Heart right ventricle (tissue), 16 donors: Measurements from ENCODE around the gene NEK10. TPM values are rescaled to one million over a fixed set of nuclear protein-coding genes. Genes with fewer than 3 reads are reported as not detected.

Experiments used
- ATAC-seq, 8 donors: fragments of 200-7000 bp; cut with Tn5 transposase; one replicate each; pipeline ENCODE4 v1.9.1; 2020; ENCODE audit warnings: mild to moderate bottlenecking in 8 of 8, moderate library complexity in 8 of 8, moderate number of reproducible peaks in 1 of 8
- DNase-seq, 2 donors: peaks; one replicate each; pipeline ENCODE4 v3.0.0-alpha.2; 2020
- H3K27ac ChIP-seq, 10 donors: fragments of 200-600 bp; sonication (generic) in 2 of 10; one replicate each; pipeline versions ENCODE4 v1.5.0 to v1.8.0; 2020 to 2022; ENCODE audit warnings: mild to moderate bottlenecking in 3 of 10
- H3K27me3 ChIP-seq, 7 donors: fragments of 200-600 bp; one replicate each; pipeline ENCODE4 v1.8.0; 2021 to 2022; ENCODE audit warnings: mild to moderate bottlenecking in 2 of 7
- H3K36me3 ChIP-seq, 9 donors: fragments of 200-600 bp; sonication (generic) in 1 of 9; one replicate each; pipeline versions ENCODE4 v1.5.0 to v1.8.0; 2020 to 2022; ENCODE audit warnings: mild to moderate bottlenecking in 2 of 9
- H3K4me1 ChIP-seq, 9 donors: fragments of 200-600 bp; sonication (generic) in 1 of 9; one replicate each; pipeline versions ENCODE4 v1.5.0 to v1.8.0; 2020 to 2022; ENCODE audit warnings: mild to moderate bottlenecking in 4 of 9
- H3K4me3 ChIP-seq, 10 donors: fragments of 200-600 bp; sonication (generic) in 2 of 10; one replicate each; pipeline versions ENCODE4 v1.5.0 to v1.8.0; 2020 to 2022; ENCODE audit warnings: mild to moderate bottlenecking in 7 of 10, moderate library complexity in 2 of 10
- H3K9me3 ChIP-seq, 11 donors: fragments of 200-600 bp in 10 of 11; sonication (generic) in 2 of 11; one replicate each; pipeline versions ENCODE4 v1.5.0 to v1.8.0; 2013 to 2022; ENCODE audit warnings: mild to moderate bottlenecking in 2 of 11, control low read depth in 1 of 11, moderate library complexity in 1 of 11
- CTCF ChIP-seq, 9 donors: fragments of 200-600 bp; sonication (generic) in 2 of 9; IDR thresholded peaks; one replicate each; pipeline versions ENCODE4 v1.5.0 to v1.8.0; 2021 to 2022; ENCODE audit warnings: antibody characterized with exemption in 9 of 9, mild to moderate bottlenecking in 5 of 9, moderate library complexity in 1 of 9
- WGBS, 2 donors: extraction: QIAGEN DNeasy Blood & Tissue Kit; methylation state at CpG; one replicate each; pipeline ENCODE4 v1.1.7; 2013; ENCODE audit warnings: inconsistent platforms in 1 of 2; 5-methylcytosine and 5-hydroxymethylcytosine counted together
- intact Hi-C, 10 donors: fragments of 100-400 bp; cut with DNase I; formaldehyde crosslinking; loops; one replicate each; pipeline versions ENCODE4 v1.11.1 to v1.14.2; 2022
- polyA plus RNA-seq, 2 donors: library from polyadenylated mRNA; stranded (reverse); fragments of 200-250 nt; gene quantifications; one replicate each; pipeline ENCODE4 v1.2.3, GENCODE V29; 2013
- total RNA-seq, 10 donors: library from RNA; stranded (reverse); fragmentation: NEBNext Ultra II Directional in 3 of 10; extraction: Animal tissue kit (Norgen Biotek cat#: 25700) in 3 of 10; gene quantifications; one replicate each; pipeline versions ENCODE4 v1.2.1 to v1.2.4, GENCODE V29; 2021 to 2023
- donor health status: Arrhythmogenic right ventricular cardiomyopathy.
- donor health status: ischemic (EF 13 %, LVEDD 7.1; RV severe dilation, severe dysfunction).
- donor health status: healthy with polysubstance abuse.
- donor health status: DM: no; HTN: yes; CAD: no.
- donor health status: DM: no; HTN: no; CAD: no.
- donor health status: ischemic (EF 25% LVEDD 6.9; RV normal size, moderate dysfunction).
- donor health status: ischemic (EF 25% LVEDD 5.7; RV mildly dilated, moderate dysfunction).
- donor health status: healthy.
- donor health status: DM: yes; HTN: yes; CAD: no.
- donor health status: Ischemic cardiomyopathy.
- donor health status: ischemic (EF 35%, LVEDD 5.7; RV mildly dilated, moderate dysfunction).
- donor health status: nonischemic (EF 11% LVEDD 7.7; RV severe dilation, severe dysfunction).
- donor health status: DM: yes; HTN: yes; CAD: no.
- donor health status: PGD.
- donor health status: ischemic (EF 29% LVEDD 5.4; RV normal size, mild dysfunction).
- donor health status: nonischemic (EF 23%, LVEDD 6.1; RV moderate dilation, normal function).

Gene NEK10
- total and polyA plus RNA-seq, 12 donors: 0.36 to 17.5 (median 7.8) TPM

DNA sequence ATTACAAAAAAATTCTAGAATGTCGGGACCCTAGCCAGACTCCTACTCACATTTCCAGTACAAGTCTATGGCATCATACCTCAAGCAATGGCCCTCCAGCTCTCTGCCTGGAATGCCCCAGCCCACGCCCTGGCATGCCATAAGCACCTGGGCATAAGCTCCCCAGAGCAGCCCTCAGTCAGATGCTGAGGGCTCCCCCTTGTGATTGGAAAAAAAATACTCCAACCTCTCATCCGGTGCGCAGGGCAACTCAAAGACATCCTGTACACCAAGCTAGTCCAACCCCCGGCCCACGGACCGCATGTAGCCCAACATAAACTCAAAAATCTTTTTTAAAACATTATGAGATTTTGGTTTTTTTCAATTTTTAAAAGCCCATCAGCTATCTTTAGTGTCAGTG lies 115.4 kb downstream of the NEK10 start:
- DNase-seq: peak in 1 of 2 donors; percentile 3
- peak in 7 of 9 donors; percentile 21 to 49 (median 39) for TF ChIP-seq CTCF (IDR thresholded peaks at IDR 0.05)
- peak in 3 of 8 donors; percentile 49 to 78 (median 72) for ATAC-seq
- H3K27me3 ChIP-seq: no peaks in the 10 kb centered on the region
- no peak overlapping the region for H3K27ac ChIP-seq
- intact Hi-C loops: loop anchor here in 4 of 10 donors (1.0 to 5.0 kb wide), 3 partner anchors 117 to 120 kb away; no protein-coding TSS in a partner anchor
- no peaks in the 10 kb centered on the region for H3K36me3 ChIP-seq
- 53 to 67% methylated on average over 7 of the region's 7 CpGs for WGBS, 2 donors
- H3K4me3 ChIP-seq: no peak overlapping the region
- peaks cover 0 to 2% (median 0%) of the 10 kb centered on the region in 11 donors for H3K9me3 ChIP-seq
- H3K4me1 ChIP-seq: no peaks in the 10 kb centered on the region

DNA sequence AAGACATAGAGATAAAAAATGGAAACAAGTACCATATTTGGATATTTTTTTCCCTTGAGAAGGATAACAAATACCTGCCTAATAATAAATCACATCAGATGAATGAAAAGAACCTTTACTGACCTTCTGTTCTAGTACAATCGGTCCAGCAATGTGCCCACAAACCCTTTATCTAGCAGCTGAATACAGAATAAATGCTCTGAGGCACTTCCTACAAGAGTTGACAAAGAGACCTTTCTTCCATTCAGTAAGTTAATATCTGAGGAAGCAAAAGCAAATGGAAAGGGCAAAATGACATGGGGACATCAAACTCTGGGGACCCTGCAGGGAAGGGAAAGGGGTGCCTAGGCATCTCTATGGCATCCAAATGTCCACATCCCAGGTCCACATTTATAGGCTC lies 115.8 kb downstream of the NEK10 start:
- no peak overlapping the region for H3K27ac ChIP-seq
- no peak overlapping the region for H3K4me3 ChIP-seq
- intact Hi-C loops: loop anchor here in 2 of 10 donors (2.0 to 5.0 kb wide), 2 partner anchors 116 to 119 kb away; no protein-coding TSS in a partner anchor
- H3K36me3 ChIP-seq: no peaks in the 10 kb centered on the region
- H3K9me3 ChIP-seq: no peaks in the 10 kb centered on the region
- DNase-seq (no peak), ATAC-seq (no peak)
- TF ChIP-seq CTCF (IDR thresholded peaks at IDR 0.05): no peak
- no peaks in the 10 kb centered on the region for H3K4me1 ChIP-seq
- 47 to 52% methylated on average over 1 of the region's 1 CpG for WGBS, 2 donors
- H3K27me3 ChIP-seq: no peaks in the 10 kb centered on the region

DNA sequence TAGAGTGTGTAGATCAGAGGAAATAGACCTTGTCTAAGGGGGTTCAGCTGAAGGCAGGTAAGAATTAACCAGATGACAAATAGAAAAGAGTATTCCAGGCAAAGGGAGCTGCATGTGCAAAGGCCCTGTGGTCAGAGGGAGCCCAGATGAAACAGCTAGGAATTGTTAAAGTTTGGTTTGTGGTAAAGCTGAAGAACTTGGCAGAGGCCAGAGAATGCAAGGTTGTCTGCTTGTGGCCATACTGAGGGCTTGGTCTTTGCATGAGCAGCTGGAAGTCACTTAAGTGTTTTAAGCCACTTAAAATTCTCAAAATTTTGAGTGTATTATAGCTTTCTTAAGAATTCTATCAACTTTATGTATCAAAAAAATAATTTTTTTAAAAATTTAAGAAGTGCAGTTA lies 116.5 kb downstream of the NEK10 start:
- Histone ChIP-seq H3K36me3 (no peaks in the 10 kb centered on the region), H3K27me3 (no peaks in the 10 kb centered on the region), H3K27ac (no peak overlapping the region), H3K4me1 (no peaks in the 10 kb centered on the region), H3K9me3 (no peaks in the 10 kb centered on the region), H3K4me3 (no peak overlapping the region)
- ATAC-seq (no peak), DNase-seq (no peak)
- TF ChIP-seq CTCF (IDR thresholded peaks at IDR 0.05): no peak
- intact Hi-C loops: loop anchor here in 2 of 10 donors (2.0 to 5.0 kb wide), 2 partner anchors 115 to 118 kb away; no protein-coding TSS in a partner anchor

GRCh38 chr3:27244374-27244773 lies 124.8 kb downstream of the NEK10 start:
- no peak for TF ChIP-seq CTCF (IDR thresholded peaks at IDR 0.05)
- WGBS, 2 donors: 82 to 85% methylated on average over 2 of the region's 2 CpGs
- Histone ChIP-seq H3K4me1 (no peaks in the 10 kb centered on the region), H3K27me3 (no peaks in the 10 kb centered on the region), H3K36me3 (no peaks in the 10 kb centered on the region), H3K27ac (no peak overlapping the region), H3K4me3 (no peak overlapping the region), H3K9me3 (peaks cover 0 to 10% (median 0%) of the 10 kb centered on the region in 11 donors)
- DNase-seq (no peak), ATAC-seq (no peak)
- intact Hi-C loops: loop anchor here in 2 of 10 donors (10.0 kb wide), 1 partner anchor 110 kb away; no protein-coding TSS in a partner anchor
